Astrocyte (in vitro differentiated cells and primary cell): ENCODE measurements around the gene C12orf76. TPM values are rescaled to one million over a fixed set of nuclear protein-coding genes. Genes with fewer than 3 reads are reported as not detected.
A peak's percentile ranks its signal among the peaks of the same experiment; 100 is the strongest.
"Not testable (repeated sequence)": the region's sequence is repeated elsewhere in the genome, so short reads cannot be mapped to it uniquely, and the experiment has no call there.

ENCODE experiments used
- DNase-seq: peaks from one replicate; pipeline ENCODE4 v3.0.0-alpha.2; 2010; ENCODE audit warnings: low read depth
- FAIRE-seq: peaks from 2 replicates; lab custom pipeline; 2011; peaks lifted over from hg19 to GRCh38; lab: Jason Lieb, UNC
- H2AFZ ChIP-seq: 2 replicates; pipeline ENCODE4 v1.6.0; 2012; ENCODE audit warnings: low read depth, low read length, inconsistent platforms
- H3K27ac ChIP-seq: 2 replicates; pipeline ENCODE4 v1.5.1; 2011; ENCODE audit warnings: low read depth, low read length, inconsistent platforms
- H3K27me3 ChIP-seq: 2 replicates; pipeline ENCODE4 v1.6.0; 2011; ENCODE audit warnings: low read length, inconsistent platforms; ENCODE audit not compliant: insufficient read depth
- H3K36me3 ChIP-seq: 2 replicates; pipeline ENCODE4 v1.5.1; 2011; ENCODE audit warnings: low read length, inconsistent platforms; ENCODE audit not compliant: insufficient read depth
- H3K4me1 ChIP-seq: 2 replicates; pipeline ENCODE4 v1.5.1; 2011; ENCODE audit warnings: low read length, inconsistent platforms; ENCODE audit not compliant: insufficient read depth
- H3K4me2 ChIP-seq: 2 replicates; pipeline ENCODE4 v1.6.0; 2012; ENCODE audit warnings: low read length, inconsistent platforms
- H3K4me3 ChIP-seq: 2 replicates; pipeline ENCODE4 v1.5.1; 2011; ENCODE audit warnings: low read depth, mild to moderate bottlenecking, low read length, inconsistent platforms; ENCODE audit not compliant: insufficient read depth
- H3K79me2 ChIP-seq: 2 replicates; pipeline ENCODE4 v1.6.0; 2012; ENCODE audit warnings: mild to moderate bottlenecking, low read length, inconsistent platforms; ENCODE audit not compliant: insufficient read depth
- H3K9ac ChIP-seq: 2 replicates; pipeline ENCODE4 v1.6.0; 2012; ENCODE audit warnings: mild to moderate bottlenecking, low read length, inconsistent platforms
- H3K9me3 ChIP-seq: 2 replicates; pipeline ENCODE4 v1.5.1; 2012; ENCODE audit warnings: low read depth, mild to moderate bottlenecking, low read length, inconsistent platforms; ENCODE audit not compliant: insufficient read depth
- H4K20me1 ChIP-seq: 2 replicates; pipeline ENCODE4 v1.6.0; 2012; ENCODE audit warnings: low read length, inconsistent platforms; ENCODE audit not compliant: insufficient read depth
- H3K27ac Mint-ChIP-seq: one replicate; pipeline ENCODE4 v1.8.0; 2021; ENCODE audit warnings: mild to moderate bottlenecking, mixed read lengths; ENCODE audit not compliant: unreplicated experiment
- H3K27me3 Mint-ChIP-seq: one replicate; pipeline ENCODE4 v1.8.0; 2021; ENCODE audit warnings: low read depth, mixed read lengths; ENCODE audit not compliant: unreplicated experiment
- H3K36me3 Mint-ChIP-seq: one replicate; pipeline ENCODE4 v1.8.0; 2021; ENCODE audit warnings: low read depth, mixed read lengths; ENCODE audit not compliant: unreplicated experiment
- H3K4me1 Mint-ChIP-seq: one replicate; pipeline ENCODE4 v1.8.0; 2021; ENCODE audit warnings: low read depth, mixed read lengths; ENCODE audit not compliant: unreplicated experiment
- H3K4me3 Mint-ChIP-seq: one replicate; pipeline ENCODE4 v1.8.0; 2021; ENCODE audit warnings: mild to moderate bottlenecking, moderate library complexity, mixed read lengths; ENCODE audit not compliant: unreplicated experiment
- H3K9me3 Mint-ChIP-seq: one replicate; pipeline ENCODE4 v1.8.0; 2021; ENCODE audit warnings: mild to moderate bottlenecking, mixed read lengths; ENCODE audit not compliant: unreplicated experiment
- EZH2 ChIP-seq: IDR thresholded peaks from 2 replicates; pipeline ENCODE4 v1.6.1; 2012; ENCODE audit warnings: mild to moderate bottlenecking, low read length, inconsistent platforms; ENCODE audit not compliant: insufficient read depth
- total RNA-seq: library from RNA; stranded (reverse); gene quantifications from 2 replicates; pipeline ENCODE4 v1.2.1, GENCODE V29; 2021
- TF ChIP-seq, protein P1 (sequence below): IDR thresholded peaks from 2 replicates; pipeline ENCODE4 v1.5.1; 2011; ENCODE audit warnings: low read depth, mild to moderate bottlenecking, inconsistent platforms, low read length, moderate library complexity; ENCODE audit not compliant: insufficient read depth

Gene C12orf76
- total RNA-seq, 1 donor from 2014 or later = 13.0 TPM

DNA sequence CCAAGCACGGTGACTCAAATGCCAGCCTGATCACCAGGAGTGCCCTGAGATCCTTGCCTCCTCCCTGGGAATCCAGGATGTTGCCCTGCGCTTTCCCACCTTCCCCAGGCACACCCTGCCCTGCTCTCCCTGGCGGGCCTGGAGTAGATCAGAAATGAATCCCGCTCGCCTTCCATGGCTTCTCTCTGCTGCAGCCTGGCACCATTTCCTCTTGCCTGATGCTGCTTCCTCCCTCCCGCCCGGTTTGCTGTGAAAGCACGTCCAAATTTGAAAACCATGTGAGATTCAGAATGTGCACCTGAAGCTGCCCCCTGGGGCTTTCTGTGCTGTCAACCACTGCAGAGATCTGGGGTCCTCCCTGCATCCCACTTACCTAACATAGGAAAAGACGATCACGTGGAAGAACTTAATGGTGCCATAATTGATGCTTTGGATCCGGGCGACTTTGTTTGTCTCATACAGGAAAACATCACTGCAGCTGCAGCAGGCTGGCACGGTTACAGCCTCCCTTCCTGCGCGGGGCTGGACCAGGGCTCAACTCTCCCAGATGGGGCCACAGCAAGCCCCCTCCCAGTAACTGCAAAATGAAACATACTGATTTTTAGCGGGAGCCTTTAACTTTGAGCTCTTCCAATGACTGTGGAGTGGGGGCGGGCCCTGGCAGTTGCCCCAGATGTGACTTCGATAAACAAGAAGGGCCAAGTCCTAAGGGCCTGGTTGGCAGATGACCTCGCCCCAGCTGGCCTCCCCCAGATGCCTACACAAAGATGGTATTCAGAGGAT is 24.9 kb upstream of the C12orf76 start:
- Mint-ChIP-seq H3K27me3 (peaks cover 11% of the 10 kb centered on the region), H3K4me3 (no peak overlapping the region), H3K4me1 (no peaks in the 10 kb centered on the region), H3K9me3 (no peaks in the 10 kb centered on the region), H3K27ac (no peak overlapping the region), H3K36me3 (peaks cover 2% of the 10 kb centered on the region)
- H3K79me2 ChIP-seq = no peaks in the 10 kb centered on the region
- H3K27me3 ChIP-seq = no peaks in the 10 kb centered on the region
- peak overlapping the region; percentile 70 for H2AFZ ChIP-seq
- H3K4me3 ChIP-seq = peak overlapping the region; percentile 50
- H3K27ac ChIP-seq = no peak overlapping the region
- H3K4me2 ChIP-seq = peak overlapping the region; percentile 86
- no peak for FAIRE-seq
- H4K20me1 ChIP-seq = no peaks in the 10 kb centered on the region
- H3K9ac ChIP-seq = peak overlapping the region; percentile 48
- no peaks in the 10 kb centered on the region for H3K9me3 ChIP-seq
- TF ChIP-seq, protein P1, sequence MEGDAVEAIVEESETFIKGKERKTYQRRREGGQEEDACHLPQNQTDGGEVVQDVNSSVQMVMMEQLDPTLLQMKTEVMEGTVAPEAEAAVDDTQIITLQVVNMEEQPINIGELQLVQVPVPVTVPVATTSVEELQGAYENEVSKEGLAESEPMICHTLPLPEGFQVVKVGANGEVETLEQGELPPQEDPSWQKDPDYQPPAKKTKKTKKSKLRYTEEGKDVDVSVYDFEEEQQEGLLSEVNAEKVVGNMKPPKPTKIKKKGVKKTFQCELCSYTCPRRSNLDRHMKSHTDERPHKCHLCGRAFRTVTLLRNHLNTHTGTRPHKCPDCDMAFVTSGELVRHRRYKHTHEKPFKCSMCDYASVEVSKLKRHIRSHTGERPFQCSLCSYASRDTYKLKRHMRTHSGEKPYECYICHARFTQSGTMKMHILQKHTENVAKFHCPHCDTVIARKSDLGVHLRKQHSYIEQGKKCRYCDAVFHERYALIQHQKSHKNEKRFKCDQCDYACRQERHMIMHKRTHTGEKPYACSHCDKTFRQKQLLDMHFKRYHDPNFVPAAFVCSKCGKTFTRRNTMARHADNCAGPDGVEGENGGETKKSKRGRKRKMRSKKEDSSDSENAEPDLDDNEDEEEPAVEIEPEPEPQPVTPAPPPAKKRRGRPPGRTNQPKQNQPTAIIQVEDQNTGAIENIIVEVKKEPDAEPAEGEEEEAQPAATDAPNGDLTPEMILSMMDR = no peak
- no peak for TF ChIP-seq EZH2
- no peaks in the 10 kb centered on the region for H3K4me1 ChIP-seq
- no peak for DNase-seq
- H3K36me3 ChIP-seq = no peaks in the 10 kb centered on the region

DNA sequence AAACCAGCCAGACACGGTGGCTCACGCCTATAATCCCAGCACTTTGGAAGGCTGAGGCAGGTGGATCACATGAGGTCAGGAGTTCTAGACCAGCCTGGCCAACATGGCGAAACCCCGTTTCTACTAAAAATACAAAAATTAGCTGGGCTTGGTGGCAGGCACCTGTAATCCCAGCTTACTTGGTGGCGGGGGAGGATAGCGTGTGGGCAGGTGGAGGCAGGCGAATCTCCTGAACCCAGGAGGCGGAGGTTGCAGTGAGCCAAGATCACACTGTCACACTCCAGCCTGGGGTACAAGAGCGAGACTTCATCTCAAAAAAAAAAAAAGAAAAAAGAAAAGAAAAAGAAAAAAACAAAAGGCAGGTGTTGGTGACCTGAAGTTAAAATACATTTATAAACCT is 24.3 kb upstream of the C12orf76 start:
- H3K4me3 ChIP-seq, H3K27ac Mint-ChIP-seq, H3K4me1 ChIP-seq, H3K9ac ChIP-seq, FAIRE-seq, DNase-seq, H3K79me2 ChIP-seq, H3K36me3 ChIP-seq, H3K27me3 ChIP-seq, H4K20me1 ChIP-seq, H3K9me3 Mint-ChIP-seq, H3K4me3 Mint-ChIP-seq, H3K36me3 Mint-ChIP-seq, H3K4me1 Mint-ChIP-seq, H3K27ac ChIP-seq, H3K9me3 ChIP-seq: not testable (repeated sequence)
- peaks cover 11% of the 10 kb centered on the region for H3K27me3 Mint-ChIP-seq
- H2AFZ ChIP-seq = peak overlapping the region; percentile 70
- peak overlapping the region; percentile 86 for H3K4me2 ChIP-seq

DNA sequence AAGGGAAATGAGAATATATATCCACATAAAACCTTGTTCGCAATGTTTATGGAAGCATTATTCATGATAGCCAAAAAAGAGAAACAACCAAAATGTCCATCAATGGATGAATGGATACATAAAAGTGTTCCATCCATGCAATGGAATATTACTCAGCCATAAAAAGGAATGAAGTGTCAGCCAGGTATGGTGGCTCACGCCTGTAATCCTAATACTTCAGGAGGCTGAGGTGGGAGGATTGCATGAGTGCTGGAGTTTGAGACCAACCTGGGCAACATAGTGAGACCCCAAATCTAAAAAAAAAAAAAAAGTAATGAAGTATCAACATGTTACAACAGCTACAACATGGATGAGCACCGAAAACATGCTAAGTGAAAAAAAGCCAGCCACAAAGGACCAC is 23.6 kb upstream of the C12orf76 start:
- no peak overlapping the region for H3K4me2 ChIP-seq
- H4K20me1 ChIP-seq = no peaks in the 10 kb centered on the region
- H3K79me2 ChIP-seq = no peaks in the 10 kb centered on the region
- H3K9me3 ChIP-seq = no peaks in the 10 kb centered on the region
- no peak for FAIRE-seq
- no peak for TF ChIP-seq EZH2
- TF ChIP-seq, protein P1 = no peak
- Mint-ChIP-seq H3K27me3 (peaks cover 11% of the 10 kb centered on the region), H3K27ac (no peak overlapping the region), H3K4me1 (no peaks in the 10 kb centered on the region), H3K9me3 (no peaks in the 10 kb centered on the region), H3K4me3 (no peak overlapping the region), H3K36me3 (peaks cover 2% of the 10 kb centered on the region)
- H3K27ac ChIP-seq = no peak overlapping the region
- no peaks in the 10 kb centered on the region for H3K27me3 ChIP-seq
- no peaks in the 10 kb centered on the region for H3K4me1 ChIP-seq
- H3K9ac ChIP-seq = no peak overlapping the region
- no peaks in the 10 kb centered on the region for H3K36me3 ChIP-seq
- no peak for DNase-seq
- H3K4me3 ChIP-seq = no peak overlapping the region
- no peak overlapping the region for H2AFZ ChIP-seq
